ENCODE measurements around the gene ZNF318.

GRCh38 chr6:43297644-43298564 lies 71.5 kb downstream of the ZNF318 start, which contains the start of gene SLC22A7:
- TF ChIP-seq REST (IDR thresholded peaks at IDR 0.05; ENCODE audit: low read depth, low read length) = no peak
- TF ChIP-seq JUND (IDR thresholded peaks at IDR 0.05) = no peak

All from SK-N-SH (cell line).